Measurements from ENCODE around the gene CAPN7.

The CAPN7 gene

DNA sequence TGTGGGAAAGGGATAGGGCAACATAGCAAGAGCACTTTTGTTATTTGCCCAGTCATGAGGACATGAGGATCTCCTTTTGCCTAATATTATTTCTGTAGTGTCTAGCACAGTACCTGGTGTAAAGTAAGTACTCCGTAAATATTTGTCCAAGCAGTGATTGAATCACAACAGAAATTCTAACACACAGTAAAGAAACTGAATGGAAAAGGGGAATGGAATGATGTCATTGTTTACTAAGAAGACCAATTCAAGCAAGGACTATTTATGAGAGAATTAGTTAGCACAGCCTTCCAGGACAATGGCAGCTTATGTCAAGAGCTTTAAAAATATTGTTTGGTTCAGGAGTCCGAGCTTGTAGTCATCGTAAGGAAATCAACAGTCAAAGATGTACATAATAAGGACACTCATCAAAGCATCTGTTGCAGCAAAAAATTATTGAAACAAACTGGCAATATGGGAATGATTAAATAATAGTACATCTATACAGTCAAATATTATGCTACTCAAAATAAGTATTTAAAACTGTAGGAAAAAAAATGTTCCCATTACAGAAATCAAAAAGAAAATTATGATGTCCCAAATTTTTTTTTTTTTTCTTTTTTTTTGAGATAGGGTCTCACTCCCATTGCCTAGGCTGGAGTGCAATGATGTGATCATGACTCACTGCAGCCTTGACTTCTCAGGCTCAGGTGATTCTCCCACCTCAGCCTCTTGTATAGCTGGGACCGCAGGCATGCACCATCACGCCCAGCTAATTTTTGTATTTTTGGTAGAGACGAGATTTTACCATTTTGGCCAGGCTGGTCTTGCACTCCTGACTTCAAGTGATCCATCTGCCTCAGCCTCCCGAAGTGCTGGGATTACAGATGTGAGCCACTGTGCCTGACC, 17.9 kb downstream of the CAPN7 start:
- DNase-seq (ENCODE audit: low read depth, low spot score): no peak
- no peak overlapping the region for H3K4me3 ChIP-seq (ENCODE audit: low read length)

GRCh38 chr3:15228147-15228546, 22.1 kb downstream of the CAPN7 start:
- no peak overlapping the region for H3K4me3 ChIP-seq (ENCODE audit: low read length)
- DNase-seq (ENCODE audit: low read depth, low spot score): no peak

GRCh38 chr3:15229262-15229661, 23.2 kb downstream of the CAPN7 start:
- no peak overlapping the region for H3K4me3 ChIP-seq (ENCODE audit: low read length)
- DNase-seq (ENCODE audit: low read depth, low spot score): no peak

DNA sequence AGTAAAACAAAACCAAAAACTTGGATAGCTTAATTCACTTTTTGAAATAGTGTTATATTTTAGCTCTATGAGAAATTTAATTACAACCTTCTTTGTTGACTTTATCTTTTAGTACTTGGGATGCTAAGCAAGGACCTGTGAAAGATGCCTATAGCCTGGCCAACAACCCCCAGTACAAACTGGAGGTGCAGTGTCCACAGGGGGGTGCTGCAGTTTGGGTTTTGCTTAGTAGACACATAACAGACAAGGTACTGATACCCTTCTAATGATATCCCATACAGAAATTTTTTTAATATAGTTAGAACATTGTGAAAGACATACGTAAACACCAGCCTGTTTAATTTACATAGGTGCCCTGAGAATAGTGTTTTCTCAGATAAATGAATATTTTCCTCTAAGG, 35.3 kb downstream of the CAPN7 start:
- H3K4me3 ChIP-seq (ENCODE audit: low read length): no peak overlapping the region
- DNase-seq (ENCODE audit: low read depth, low spot score): peak; percentile 23

- H3K4me3 ChIP-seq (ENCODE audit: low read length): no peak overlapping the region
- no peak for DNase-seq (ENCODE audit: low read depth, low spot score)
Measured at GRCh38 chr3:15243822-15244482, 37.9 kb downstream of the CAPN7 start.

- DNase-seq (ENCODE audit: low read depth, low spot score): no peak
Measured at GRCh38 chr3:15246186-15246585, 40.1 kb downstream of the CAPN7 start.

GRCh38 chr3:15253023-15253697, 47.1 kb downstream of the CAPN7 start:
- no peak for DNase-seq (ENCODE audit: low read depth, low spot score)
- H3K4me3 ChIP-seq (ENCODE audit: low read length): no peak overlapping the region

More at GRCh38 chr3:15246186-15246585, 40.1 kb downstream of the CAPN7 start:
- H3K4me3 ChIP-seq (ENCODE audit: low read length): no peak overlapping the region

GRCh38 chr3:15255215-15255614, 49.2 kb downstream of the CAPN7 start:
- no peak for DNase-seq (ENCODE audit: low read depth, low spot score)
- H3K4me3 ChIP-seq (ENCODE audit: low read length): no peak overlapping the region

- no peak for DNase-seq (ENCODE audit: low read depth, low spot score)
- H3K4me3 ChIP-seq (ENCODE audit: low read length): no peak overlapping the region
Measured at GRCh38 chr3:15256861-15257341, 50.9 kb downstream of the CAPN7 start.

DNA sequence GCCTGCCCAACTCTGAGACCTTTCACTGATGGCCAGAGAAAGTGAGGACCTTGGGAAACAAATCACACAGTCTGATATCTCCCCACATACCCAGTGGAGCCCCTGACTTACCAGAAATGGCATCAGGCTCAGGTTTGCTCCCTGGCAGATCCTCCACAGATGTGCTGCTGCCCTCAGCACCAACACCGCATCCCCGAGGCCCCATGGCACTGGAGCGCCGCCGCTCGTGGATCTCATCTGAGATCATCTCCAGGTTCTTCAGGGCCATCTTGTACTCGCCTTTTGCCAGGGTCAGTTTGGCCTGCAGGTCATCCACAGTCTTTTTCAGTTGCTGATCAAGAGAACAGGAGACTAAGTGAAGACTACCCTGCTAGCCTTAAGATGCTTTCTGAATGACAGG, 52.7 kb downstream of the CAPN7 start:
- DNase-seq (ENCODE audit: low read depth, low spot score): no peak
- no peak overlapping the region for H3K4me3 ChIP-seq (ENCODE audit: low read length)

GRCh38 chr3:15260531-15260930, 54.5 kb downstream of the CAPN7 start:
- DNase-seq (ENCODE audit: low read depth, low spot score): no peak
- no peak overlapping the region for H3K4me3 ChIP-seq (ENCODE audit: low read length)

- H3K4me3 ChIP-seq (ENCODE audit: low read length): no peak overlapping the region
- no peak for DNase-seq (ENCODE audit: low read depth, low spot score)
Measured at GRCh38 chr3:15261274-15261673, 55.2 kb downstream of the CAPN7 start.

DNA sequence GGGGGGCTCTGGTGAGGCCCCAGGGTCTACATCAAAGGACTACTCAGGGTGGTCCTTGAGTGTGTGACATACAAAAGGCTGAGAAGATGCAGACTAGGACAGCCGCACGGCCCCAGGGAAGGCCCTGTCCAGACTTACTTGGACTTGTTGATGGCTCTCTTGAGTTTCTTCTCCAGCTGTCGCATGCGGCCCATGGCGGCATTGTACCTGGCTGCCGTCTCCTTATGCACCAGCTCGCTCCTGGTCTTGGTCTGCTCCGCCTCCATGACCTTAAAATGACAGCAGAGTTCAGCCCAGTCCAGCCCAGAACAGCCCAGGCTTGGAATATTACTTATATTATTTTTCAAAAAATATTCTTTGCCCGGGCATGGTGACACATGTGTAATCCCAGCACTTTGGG, 56.0 kb downstream of the CAPN7 start:
- no peak overlapping the region for H3K4me3 ChIP-seq (ENCODE audit: low read length)
- DNase-seq (ENCODE audit: low read depth, low spot score): no peak

GRCh38 chr3:15263120-15263519, 57.1 kb downstream of the CAPN7 start:
- DNase-seq (ENCODE audit: low read depth, low spot score): no peak

GRCh38 chr3:15263926-15264325, 57.9 kb downstream of the CAPN7 start:
- no peak overlapping the region for H3K4me3 ChIP-seq (ENCODE audit: low read length)
- DNase-seq (ENCODE audit: low read depth, low spot score): no peak

More at GRCh38 chr3:15263120-15263519, 57.1 kb downstream of the CAPN7 start:
- H3K4me3 ChIP-seq (ENCODE audit: low read length): no peak overlapping the region

DNA sequence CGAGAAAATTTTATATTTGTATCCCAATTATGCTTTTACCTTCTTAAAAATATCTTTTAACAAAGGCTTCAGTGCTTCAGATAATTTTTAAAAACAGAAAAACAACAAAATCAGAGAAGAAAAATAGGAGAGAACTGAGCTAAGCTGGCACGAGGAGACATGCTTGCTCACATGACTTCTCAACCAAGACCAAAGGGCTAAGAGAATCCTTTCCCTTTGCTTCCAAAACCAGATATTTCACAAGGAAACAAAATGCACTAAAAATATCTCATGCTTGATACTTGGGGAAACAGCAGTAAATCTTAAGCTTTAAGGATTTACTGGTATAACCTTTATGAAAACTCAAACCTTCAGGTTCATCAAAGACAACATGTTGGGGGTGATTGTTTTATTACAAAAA, 58.4 kb downstream of the CAPN7 start:
- no peak for DNase-seq (ENCODE audit: low read depth, low spot score)
- H3K4me3 ChIP-seq (ENCODE audit: low read length): no peak overlapping the region

DNA sequence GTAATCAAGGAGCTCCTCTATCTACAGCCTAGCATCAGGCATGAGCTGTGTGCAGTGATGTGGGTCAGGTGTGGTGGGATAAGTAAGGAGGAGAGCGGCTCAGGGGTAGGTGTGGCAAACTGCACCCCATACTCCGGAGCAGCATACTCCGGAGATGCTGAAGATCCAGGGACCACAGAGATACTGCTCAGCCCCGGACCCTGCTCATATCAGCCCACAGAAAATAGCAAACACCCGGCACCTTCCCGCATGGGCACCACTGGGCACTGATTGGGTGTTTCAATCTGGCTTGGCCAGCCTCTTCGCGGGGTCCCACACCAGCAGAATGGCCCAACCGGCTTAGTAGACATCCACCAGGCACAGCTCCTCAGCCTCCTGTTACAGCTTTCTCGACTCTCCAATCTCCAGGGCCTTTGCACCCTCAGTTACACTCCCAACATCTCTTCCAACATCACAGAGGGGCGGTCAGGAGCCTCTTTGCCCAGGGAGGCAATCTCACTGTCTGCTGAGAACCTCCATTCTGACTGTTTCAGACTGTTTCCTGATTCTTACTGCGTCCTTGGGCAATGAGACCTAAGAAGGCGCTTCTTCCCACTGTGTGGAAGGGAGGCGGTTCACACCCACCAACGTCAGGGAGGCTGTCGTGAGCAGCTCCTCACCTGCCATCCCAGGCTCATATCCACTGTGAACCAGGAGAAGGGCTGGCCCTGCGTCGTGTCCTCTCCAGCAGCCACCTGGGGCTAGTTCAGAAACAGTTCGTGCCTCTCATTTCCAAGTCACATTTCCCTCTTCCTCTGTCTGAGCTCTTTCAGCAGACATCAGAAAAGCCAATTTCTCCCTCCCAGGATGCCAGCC, 59.8 kb downstream of the CAPN7 start:
- no peak overlapping the region for H3K4me3 ChIP-seq (ENCODE audit: low read length)
- DNase-seq (ENCODE audit: low read depth, low spot score): no peak

- no peak for DNase-seq (ENCODE audit: low read depth, low spot score)
- no peak overlapping the region for H3K4me3 ChIP-seq (ENCODE audit: low read length)
Measured at GRCh38 chr3:15266510-15267376, 60.7 kb downstream of the CAPN7 start.

Measured in Jurkat, Clone E6-1 (cell line).